GM19351 (cell line): ENCODE results near the gene ALOX15.
"Not testable (repeated sequence)": the region's sequence is repeated elsewhere in the genome, so short reads cannot be mapped to it uniquely, and the experiment has no call there.

ENCODE experiments used
- ATAC-seq: cut with Tn5 transposase; IDR thresholded peaks from one replicate; pipeline ENCODE4 v1.9.1; 2021; ENCODE audit warnings: mild to moderate bottlenecking, moderate library complexity; ENCODE audit not compliant: unreplicated experiment

The ALOX15 gene

DNA sequence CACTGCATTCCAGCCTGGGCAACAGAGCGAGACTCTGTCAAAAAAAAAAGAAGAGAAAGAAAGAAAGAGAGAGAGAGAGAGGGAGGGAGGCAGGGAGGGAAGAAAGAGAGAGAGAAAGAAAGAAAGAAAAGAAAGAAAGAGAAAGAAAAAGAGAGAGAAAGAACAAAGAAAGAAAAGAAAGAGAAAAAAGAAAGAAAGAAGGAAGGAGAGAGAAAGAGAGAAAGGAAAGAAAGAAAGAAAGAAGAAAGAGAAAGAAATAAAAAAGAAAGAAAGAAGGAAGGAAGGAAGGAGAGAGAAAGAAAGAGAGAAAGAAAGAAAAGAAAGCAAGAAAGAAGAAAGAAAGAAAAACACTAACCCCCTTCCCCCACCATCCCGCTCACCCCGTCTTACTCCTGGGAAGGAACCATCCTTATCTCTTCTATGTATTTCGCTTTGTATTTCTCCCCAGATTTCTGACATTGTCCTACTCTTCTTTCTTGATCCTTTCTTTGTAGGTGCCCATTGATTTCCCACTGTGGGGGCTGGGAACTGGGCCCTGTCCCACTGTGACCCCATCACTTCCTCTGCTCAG is 20.9 kb downstream of the ALOX15 start:
- no peak for ATAC-seq

DNA sequence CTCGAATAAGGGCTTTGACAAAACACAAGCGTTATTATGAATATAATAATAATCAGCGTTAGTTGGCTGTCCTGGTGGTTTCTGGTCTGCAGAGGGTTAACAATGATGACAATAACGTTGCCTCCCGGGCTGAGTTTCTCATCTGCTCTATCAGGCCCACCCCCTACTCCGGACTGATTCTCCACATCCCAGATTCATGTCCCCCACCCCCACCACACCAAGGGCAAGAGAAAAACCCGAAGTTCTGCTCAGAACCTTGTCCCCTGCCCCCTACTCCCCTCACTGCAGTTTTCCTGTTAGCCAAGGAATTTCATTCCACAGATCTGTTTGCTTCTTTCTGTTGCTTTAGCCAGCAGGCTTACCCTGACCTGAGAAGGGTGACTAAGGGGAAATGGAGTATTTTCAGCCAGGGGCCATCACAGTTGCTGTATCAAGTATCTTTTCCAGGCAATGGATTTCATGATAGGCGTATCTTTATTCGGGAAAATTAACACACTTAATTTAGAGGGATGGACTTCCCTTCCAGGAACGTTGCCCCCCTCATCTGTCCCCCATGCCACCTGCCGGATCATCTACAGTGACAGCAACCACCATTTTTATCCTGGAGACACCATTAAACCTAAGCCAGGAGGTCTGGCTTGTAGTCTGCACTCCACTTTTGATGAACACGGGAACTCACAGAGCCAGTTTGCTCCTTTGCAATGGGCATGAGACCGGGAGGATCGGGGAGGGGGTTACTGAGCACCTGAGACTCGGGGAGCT is 23.7 kb downstream of the ALOX15 start:
- ATAC-seq: no peak

DNA sequence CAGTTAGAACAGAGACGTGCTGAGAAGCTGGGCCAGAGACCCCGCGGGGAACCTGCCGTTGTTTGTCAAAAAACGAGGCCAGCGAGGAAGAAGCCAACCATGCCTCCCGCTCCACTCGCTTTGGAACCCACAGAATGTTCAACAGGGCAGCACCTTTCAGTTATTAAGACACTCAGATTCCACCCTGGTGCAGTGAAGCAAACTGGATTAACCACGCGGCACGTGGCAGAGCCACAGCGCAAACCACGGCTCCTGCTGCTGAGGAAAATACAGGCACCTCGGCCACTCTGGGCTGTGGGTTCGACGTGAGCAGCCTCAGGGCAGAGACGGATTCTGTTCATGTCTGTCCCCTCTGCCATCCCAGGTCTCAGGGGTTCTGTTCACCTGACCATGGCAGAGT is 24.4 kb downstream of the ALOX15 start:
- no peak for ATAC-seq

DNA sequence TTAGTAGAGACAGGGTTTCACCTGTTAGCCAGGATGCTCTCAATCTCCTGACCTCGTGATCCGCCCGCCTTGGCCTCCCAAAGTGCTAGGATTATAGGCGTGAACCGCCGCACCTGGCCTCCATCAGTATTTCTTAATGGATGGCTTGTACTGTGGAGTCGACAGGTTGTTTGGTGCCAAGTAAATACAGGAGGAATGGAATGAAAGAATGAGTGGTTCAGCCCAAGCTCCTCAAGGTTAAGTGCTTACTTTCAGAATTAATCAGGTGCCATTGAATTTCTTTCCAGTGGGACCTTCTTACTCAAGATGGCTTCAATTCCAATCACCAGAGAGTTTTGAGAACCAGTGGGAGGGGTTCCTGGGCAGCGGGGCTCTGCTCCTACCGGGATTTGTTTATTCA is 25.0 kb downstream of the ALOX15 start:
- no peak for ATAC-seq

DNA sequence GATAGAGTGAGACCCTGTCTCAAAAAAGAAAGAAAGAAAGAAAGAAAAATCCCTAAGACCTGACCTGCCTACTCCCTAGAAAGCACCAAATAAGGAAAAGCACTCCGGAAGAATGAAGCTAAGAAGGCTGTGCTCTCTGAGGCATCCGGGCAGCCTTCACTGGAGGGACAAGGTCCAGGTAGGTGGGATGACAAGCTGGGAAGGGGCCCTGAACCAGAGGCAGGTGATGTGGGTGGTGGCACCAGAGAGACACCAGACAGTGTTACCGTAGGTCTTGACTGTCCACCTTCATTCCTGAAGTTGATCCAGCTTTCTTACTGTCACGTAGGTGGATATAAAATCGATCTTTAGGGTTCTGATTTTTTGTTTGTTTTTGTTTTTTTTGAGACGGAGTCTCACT is 30.8 kb downstream of the ALOX15 start:
- ATAC-seq: no peak

DNA sequence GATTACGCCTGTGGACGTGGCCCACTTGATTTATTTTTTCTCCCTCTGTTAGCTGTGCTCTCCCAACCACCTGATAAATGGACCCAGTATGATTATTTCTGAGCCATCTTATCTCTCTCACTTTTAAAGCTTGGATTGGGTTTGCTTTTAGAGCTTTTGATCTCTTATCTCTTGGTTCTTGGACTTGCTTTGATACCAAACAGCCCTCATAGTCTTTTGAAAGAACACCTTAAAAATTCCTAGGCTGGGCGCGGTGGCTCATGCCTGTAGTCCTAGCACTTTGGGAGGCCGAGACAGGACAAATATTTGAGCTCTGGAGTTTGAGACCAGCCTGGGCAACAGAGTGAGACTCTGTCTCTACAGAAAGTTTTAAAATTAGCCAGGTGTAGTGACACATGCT is 31.3 kb downstream of the ALOX15 start:
- ATAC-seq: no peak

DNA sequence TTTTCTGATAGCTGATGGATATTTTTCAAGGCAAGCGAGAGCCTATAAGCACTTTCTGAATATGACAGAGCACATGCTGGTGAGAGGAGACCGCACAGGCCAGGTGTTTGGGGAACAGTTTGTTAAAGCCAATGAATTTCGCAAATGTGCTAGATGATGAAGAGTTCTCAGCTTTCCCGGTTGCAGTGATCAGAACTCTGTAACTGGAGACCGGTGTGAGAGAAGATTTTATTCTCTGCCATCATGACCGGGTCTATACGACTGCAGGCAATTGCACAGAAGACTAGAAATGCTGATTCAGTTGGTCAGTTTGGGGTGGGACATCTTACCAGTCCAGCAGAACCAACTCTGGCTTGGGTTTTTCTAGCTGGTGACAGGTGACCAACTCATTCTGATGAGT is 31.7 kb downstream of the ALOX15 start:
- ATAC-seq: no peak

DNA sequence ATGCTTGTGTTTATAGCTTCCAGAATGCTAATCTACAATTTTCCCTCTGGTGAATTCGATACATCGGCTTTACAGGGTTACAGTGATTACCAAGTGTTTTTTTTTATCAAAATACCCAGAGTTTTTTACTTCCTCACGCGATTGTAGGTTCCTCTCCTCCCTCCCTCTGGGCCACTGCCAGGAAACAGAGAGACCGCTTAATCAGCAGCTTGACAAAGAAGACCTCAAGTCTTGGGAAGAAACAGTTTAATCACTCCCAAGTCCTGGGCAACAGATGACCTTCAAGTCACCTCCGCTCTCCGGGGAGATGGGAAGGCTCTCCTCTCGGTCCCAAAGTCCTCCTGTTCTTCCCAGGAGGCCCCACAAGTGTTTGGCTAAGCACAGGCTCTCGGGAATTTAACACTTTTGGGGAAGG is 33.7 kb downstream of the ALOX15 start:
- no peak for ATAC-seq

DNA sequence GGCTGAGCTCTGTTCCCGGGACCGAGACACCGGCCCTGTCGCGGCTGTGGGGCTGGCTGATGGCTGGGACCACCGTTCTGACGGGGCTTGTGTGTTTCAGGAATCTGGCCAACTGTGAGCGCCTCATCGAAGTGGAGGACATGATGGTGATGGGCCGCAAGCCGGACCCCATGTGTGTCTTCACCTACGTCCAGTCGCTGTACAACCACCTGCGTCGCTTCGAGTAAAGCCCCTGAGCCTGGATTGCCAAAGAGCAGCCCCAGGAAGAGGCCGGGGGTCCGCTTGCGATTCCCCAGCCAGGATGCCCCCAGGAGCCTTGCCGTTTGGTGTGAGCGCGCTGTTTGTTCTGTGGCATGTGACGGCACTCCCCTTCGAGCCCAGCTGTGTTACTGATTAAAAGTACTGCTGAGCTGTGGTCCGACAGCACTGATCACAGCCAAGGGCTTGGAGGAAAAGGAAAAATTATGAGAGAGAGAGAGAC is 34.2 kb downstream of the ALOX15 start:
- no peak for ATAC-seq

DNA sequence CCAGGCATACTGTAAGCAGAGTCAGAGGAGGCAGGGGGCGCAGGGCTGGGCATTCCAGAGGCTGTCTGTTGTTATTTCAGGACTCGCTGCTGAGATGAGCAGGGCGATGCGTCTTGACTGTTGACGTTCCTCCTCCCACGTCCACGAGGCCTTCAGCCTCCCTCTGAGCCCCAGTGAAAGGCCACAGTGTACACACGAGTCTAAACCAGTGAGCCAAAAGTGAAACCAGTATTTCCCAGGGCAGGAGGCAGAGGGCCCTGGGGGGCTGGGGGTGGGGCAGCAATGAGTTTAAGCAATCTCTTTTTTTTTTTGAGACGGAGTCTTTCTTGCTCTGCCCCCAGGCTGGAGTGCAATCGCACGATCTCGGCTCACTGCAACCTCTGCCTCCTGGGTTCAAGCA is 35.7 kb downstream of the ALOX15 start:
- ATAC-seq: no peak

DNA sequence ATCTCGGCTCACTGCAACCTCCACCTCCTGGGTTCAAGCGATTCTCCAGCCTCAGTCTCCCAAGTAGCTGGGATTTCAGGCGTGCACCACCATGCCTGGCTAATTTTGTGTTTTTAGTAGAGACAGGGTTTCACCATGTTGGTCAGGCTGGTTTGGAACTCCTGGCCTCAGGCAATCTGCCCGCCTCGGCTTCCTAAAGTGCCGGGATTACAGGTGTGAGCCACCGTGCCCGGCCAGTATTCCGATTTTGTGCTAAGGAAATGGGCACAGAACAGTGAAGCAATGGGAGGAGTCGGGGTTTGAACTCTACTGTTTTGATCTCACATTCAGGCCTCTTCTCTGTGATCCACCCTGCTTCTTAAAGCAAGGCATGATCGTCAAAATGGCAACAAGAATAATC is 36.7 kb downstream of the ALOX15 start:
- not testable (repeated sequence) for ATAC-seq

DNA sequence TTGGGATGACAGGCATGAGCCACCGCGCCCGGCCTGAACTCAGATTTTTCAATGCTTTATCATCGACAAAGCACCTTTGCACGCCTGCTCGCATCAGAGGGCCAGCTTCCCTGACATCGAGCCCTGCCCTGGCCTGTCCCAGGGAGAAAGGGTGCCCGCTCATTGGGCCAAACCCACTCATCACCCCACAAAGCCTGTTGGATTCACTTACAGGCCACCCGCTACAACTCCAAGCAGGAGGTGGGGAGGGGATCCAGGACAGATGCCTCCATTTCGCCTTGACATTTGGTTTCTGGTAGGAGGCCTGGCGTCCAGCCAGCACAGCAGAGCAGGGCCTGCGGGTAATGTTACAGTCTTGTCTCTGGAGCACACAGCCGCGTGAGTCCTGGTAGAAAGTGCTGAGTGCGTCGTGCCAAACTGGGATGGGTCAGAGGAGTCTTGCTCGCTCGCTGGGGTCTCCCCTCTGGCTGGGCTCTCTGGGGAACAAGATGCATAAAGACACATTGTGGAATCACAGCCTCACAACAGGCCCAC is 37.3 kb downstream of the ALOX15 start:
- ATAC-seq: no peak

DNA sequence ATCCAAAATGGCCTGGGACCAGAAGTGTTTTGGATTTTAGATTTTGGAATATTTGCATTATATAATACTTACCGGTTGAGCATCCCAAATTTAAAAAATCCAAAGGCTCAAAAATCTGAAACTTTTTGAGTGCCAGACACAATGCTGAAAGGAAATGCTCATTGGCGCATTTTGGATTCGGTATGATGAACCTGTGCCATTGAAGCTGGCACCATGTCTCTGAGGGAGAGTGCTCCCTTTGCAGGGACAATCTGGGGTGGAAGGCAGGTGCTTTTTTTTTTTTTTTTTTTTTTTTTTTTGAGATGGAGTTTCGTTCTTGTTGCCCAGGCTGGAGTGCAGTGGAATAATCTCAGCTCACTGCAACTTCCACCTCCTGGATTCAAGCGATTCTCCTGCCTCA is 39.4 kb downstream of the ALOX15 start:
- no peak for ATAC-seq

DNA sequence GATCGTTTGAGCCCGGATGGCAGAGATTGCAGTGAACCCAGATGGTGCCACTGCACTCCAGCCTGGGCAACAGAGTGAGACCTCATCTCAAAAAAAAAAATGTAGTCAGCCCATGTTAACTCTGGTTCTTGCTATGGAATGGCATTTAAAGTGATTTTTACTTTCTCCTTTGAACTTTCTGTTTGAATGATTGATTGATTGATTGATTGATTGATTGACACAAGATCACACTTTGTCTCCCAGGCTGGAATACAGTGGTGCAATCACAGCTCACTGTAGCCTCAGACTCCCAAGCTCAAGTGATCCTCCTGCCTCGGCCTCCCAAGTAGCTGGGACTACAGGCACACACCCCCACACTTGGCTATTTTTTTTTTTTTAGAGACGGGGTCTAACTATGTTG is 40.2 kb downstream of the ALOX15 start:
- ATAC-seq: no peak

DNA sequence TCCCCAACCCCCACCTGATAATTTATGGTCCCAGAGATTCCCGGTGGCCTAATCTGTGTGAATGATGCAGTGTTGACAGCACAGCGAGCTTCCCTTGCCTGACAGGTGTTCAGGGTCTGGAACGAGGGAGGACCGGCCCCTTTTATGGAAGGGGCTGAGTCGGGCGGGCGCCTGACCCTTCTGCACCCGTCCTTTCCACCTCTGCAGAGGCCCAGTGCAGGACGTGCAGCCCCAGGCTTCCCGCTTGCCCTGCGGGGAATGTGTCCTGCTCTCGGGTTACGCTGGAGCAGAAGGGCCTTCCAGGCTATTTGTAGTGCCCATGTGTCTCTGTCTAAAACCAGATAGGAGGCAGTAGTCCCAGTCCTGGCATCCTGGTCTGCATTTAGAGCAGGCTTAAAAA is 40.9 kb downstream of the ALOX15 start:
- ATAC-seq: no peak

DNA sequence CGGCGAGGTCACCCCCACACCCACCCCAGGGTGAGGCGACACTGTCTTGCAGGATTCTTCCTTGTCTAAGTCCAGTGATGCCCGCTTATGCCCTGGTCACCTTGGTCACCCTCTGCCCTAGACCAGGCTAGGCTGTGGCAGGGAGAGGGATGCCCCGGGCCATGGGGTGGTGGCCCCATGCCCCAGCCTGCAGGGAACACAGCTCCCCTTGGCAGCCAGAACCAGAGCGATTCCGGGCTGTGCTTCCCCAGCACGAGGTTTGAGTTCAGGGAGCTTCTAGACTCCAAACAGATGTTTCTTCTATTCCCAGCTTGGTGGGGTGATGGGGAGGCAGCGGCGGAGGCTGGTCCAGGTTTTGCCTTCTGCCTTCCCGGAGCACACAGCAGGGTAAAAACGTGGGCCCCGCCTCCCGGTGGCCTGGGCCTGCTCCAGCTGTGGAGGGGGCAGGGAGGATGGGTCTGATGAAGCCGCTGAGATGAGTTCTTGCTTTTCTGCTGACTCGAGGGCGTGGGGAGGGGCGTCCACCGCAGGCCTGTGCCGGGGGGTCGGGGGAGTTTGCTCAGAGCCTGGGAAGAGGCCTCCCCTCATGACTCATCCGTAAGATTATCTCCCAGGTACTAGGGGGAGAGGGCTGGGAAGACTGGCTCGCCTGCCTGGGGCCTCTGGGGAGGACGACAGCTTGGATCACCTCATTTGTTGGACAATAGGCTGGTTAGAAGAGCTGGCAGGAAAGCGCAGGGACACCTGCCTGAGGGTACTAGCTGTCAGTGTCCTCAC is 41.8 kb downstream of the ALOX15 start:
- no peak for ATAC-seq

DNA sequence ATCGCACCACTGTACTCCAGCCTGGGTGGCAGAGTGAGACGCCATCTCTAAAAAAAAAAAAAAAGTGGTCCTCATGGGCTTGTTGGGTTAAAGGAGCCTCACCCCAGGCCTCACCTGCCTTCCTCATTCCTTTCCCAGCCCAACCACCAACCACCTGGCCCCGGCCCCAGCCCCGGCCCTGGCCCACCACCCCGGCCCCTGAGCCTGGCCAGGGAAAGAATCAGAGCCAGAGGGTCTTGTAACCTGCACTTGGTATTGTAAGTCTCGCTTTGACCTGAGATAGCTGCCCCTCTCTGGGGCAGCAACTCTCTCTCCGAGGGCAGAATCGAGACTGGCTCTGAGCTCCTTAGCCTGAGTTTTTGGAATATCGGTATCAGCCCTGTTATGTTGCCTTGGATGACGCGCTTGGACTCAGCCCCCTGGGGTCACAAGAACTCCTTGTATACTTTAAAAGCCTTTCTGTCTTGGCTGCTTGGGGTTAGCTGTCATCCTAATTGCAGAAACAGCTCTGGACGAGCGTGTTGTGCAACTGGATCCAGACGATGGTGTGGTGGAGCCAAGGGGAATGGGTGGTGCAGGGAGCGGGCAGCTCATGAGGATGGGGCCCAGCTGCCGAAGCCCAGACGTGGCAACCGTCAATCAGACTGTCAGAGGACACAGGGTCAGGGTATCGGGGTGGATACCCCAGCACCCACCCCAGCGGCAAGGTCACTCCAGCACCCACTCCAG is 42.5 kb downstream of the ALOX15 start:
- ATAC-seq: no peak

DNA sequence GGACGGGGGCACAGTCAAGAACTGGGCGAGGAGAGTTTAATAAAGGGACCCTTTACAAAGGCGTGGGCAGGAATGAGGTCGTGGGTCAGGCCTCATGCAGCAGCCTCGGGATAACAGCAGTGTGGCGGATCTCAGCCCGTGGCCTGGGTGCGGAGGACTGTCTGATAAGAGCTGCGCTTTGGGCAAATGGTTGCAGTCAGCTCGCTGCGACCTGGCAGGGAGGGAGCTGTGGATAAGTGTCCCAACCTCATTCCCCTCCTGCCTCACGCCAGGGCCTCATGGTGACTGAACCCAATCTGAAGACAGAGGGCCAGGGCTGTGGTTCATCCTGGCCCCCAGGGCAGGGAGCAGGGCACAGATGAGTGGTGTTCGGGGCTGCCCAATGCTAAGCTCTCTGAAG is 43.5 kb downstream of the ALOX15 start:
- no peak for ATAC-seq

DNA sequence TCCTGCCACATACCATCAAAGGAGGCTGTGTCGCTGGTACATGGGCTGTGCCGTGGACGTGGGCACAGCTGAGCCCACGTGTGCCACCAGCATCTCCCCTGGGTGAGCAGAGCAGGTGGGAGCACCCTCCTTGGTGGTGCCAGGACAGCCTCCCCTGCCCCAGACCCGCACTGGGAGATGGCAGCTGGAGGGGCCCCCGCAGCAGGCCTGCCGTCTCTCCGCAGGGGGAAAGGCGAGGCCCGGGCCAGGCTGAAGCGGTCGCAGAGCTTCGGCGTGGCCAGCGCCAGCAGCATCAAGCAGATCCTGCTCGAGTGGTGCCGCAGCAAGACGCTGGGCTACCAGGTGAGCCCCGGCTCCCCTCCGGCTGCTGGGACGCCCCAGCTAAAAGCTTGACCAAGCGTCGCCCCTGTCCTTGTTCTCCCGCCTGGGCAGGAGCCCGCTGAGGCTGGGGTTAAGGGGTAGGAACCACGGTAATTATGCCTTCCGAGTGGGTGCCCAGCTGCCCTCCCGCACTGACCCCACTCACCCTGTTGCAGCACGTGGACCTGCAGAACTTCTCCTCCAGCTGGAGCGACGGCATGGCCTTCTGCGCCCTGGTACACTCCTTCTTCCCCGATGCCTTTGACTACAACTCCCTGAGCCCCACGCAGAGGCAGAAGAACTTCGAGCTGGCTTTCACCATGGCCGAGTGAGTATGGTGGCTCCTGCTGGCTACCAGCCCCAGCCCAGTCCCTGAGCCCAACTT is 44.7 kb downstream of the ALOX15 start:
- ATAC-seq: no peak

DNA sequence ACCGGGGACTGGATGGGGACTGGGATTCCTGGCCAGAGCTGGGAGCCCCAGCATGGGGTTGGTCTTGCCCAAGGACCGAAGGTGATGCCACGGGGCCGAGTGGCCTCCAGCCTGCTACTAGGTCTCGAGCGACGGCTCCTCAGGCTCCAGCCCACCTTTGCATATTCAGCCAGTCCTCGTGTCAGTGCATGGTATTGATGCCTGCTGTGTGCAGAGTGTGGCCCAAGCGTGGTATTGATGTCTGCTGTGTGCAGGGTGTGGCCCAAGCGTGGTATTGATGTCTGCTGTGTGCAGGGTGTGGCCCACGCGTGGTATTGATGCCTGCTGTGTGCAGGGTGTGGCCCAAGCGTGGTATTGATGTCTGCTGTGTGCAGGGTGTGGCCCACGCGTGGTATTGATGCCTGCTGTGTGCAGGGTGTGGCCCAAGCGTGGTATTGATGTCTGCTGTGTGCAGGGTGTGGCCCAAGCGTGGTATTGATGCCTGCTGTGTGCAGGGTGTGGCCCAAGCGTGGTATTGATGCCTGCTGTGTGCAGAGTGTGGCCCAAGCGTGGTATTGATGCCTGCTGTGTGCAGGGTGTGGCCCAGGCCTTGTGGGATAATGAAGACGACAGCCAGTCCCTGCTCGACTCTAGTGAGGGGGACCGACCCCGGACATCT is 45.7 kb downstream of the ALOX15 start:
- ATAC-seq: not testable (repeated sequence)
